Astrocyte (in vitro differentiated cells and primary cell): Measurements from ENCODE around the gene STAT3.

Experiments
- EZH2 ChIP-seq: IDR thresholded peaks from 2 replicates; pipeline ENCODE4 v1.6.1; 2012; ENCODE audit warnings: mild to moderate bottlenecking, low read length, inconsistent platforms; ENCODE audit not compliant: insufficient read depth
- TF ChIP-seq, protein P1 (sequence below): IDR thresholded peaks from 2 replicates; pipeline ENCODE4 v1.5.1; 2011; ENCODE audit warnings: low read depth, mild to moderate bottlenecking, inconsistent platforms, low read length, moderate library complexity; ENCODE audit not compliant: insufficient read depth

DNA sequence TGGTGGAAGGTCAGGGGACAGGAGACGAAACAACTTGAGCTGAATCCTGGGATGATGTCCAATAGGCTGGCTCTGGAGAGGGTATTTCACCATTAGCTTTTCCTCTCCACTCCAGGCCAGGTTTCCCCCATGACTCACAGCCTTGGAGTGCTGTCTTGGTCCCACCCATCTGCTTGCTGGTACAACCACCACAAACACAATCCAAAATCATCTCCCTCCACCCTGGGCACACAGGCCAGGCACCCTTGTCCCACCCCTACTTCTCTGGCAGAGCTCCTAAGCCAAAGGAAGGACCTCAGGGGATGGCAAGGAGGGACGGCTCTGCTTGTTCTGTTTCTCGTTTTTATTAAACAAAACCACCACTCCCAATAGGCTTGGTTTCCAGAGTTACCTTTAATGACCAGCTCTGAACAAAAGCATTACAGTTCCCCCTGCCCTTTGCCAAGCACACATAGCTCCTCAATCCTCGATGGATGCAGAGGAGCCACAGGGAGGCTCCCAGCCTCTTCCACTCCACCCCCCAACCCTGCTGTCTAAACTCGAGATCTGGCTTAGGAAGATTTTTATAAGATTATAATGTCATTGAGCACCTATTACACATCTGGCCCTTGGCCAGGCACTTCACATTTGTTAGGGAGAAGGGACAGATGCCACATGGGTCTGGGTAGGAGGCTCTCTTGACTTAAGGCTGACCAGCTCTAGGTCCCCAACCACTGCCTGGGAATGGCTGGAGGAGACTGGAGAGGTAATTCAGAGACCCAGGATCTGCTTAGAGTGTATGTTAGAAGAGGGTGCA is 21.5 kb upstream of the STAT3 start:
- TF ChIP-seq, protein P1, sequence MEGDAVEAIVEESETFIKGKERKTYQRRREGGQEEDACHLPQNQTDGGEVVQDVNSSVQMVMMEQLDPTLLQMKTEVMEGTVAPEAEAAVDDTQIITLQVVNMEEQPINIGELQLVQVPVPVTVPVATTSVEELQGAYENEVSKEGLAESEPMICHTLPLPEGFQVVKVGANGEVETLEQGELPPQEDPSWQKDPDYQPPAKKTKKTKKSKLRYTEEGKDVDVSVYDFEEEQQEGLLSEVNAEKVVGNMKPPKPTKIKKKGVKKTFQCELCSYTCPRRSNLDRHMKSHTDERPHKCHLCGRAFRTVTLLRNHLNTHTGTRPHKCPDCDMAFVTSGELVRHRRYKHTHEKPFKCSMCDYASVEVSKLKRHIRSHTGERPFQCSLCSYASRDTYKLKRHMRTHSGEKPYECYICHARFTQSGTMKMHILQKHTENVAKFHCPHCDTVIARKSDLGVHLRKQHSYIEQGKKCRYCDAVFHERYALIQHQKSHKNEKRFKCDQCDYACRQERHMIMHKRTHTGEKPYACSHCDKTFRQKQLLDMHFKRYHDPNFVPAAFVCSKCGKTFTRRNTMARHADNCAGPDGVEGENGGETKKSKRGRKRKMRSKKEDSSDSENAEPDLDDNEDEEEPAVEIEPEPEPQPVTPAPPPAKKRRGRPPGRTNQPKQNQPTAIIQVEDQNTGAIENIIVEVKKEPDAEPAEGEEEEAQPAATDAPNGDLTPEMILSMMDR: no peak
- TF ChIP-seq EZH2: no peak
